HEK293 (cell line): Measurements from ENCODE around the gene SPATA1.

ENCODE experiments used
- CTCF ChIA-PET: fragments of 350-600 bp; formaldehyde crosslinking; extraction: SDS; loops from one replicate; lab custom pipeline; 2021; ENCODE audit warnings: antibody characterized with exemption; lab: Yijun Ruan, JAX
- POLR2A ChIA-PET: fragments of 300-600 bp; formaldehyde crosslinking; extraction: SDS; loops from one replicate; lab custom pipeline; 2020; ENCODE audit warnings: antibody characterized with exemption, inconsistent platforms; lab: Yijun Ruan, JAX
- H3K27ac ChIP-seq: fragments of 200-500 bp; sonication (Bioruptor generic); 2 replicates; pipeline ENCODE4 v1.5.1; 2014; ENCODE audit warnings: low read depth, low read length, control low read depth, inconsistent platforms; ENCODE audit errors: extremely low read depth
- H3K36me3 ChIP-seq, 2 experiments: fragments of 200-500 bp in 1 of 2; sonication (Bioruptor generic) in 1 of 2; 1 replicate in 1 of 2; 2 replicates in 1 of 2; pipeline ENCODE4 v1.5.1; 2014 to 2017; ENCODE audit warnings: inconsistent platforms in 2 of 2, low read length in 2 of 2; ENCODE audit not compliant: control insufficient read depth in 2 of 2, insufficient read depth in 1 of 2
- H3K4me1 ChIP-seq: fragments of 200-500 bp; sonication (Bioruptor generic); 2 replicates; pipeline ENCODE4 v1.5.1; 2014; ENCODE audit warnings: mild to moderate bottlenecking, low read length, inconsistent platforms; ENCODE audit not compliant: control insufficient read depth, insufficient read depth
- H3K4me3 ChIP-seq: 2 replicates; pipeline ENCODE4 v1.5.1; 2011; ENCODE audit warnings: low read depth, mild to moderate bottlenecking, control low read depth, low read length, moderate library complexity
- H3K9me3 ChIP-seq: fragments of 200-500 bp; sonication (Bioruptor generic); 2 replicates; pipeline ENCODE4 v1.5.1; 2014; ENCODE audit warnings: low read depth, low read length, inconsistent platforms; ENCODE audit not compliant: control insufficient read depth, insufficient read depth
- GFI1B ChIP-seq: fragments of 450-650 bp; formaldehyde crosslinking; IDR thresholded peaks from 2 replicates; pipeline ENCODE4 v1.5.1; 2016; ENCODE audit warnings: missing biosample characterization, missing genetic modification characterization
- HIC1 ChIP-seq: fragments of 450-650 bp; formaldehyde crosslinking; IDR thresholded peaks from 2 replicates; pipeline ENCODE4 v1.5.1; 2016; ENCODE audit warnings: missing biosample characterization, missing genetic modification characterization
- HOXA7 ChIP-seq: sonication (generic); formaldehyde crosslinking; IDR thresholded peaks from 2 replicates; pipeline ENCODE4 v1.8.1; 2022; ENCODE audit warnings: missing genetic modification reagents, borderline replicate concordance
- HOXD13 ChIP-seq: sonication (generic); formaldehyde crosslinking; IDR thresholded peaks from 2 replicates; pipeline ENCODE4 v1.8.0; 2022; ENCODE audit warnings: missing genetic modification reagents, borderline replicate concordance
- KLF1 ChIP-seq: fragments of 450-650 bp; formaldehyde crosslinking; IDR thresholded peaks from 2 replicates; pipeline ENCODE4 v1.5.1; 2016; ENCODE audit warnings: missing biosample characterization, missing genetic modification characterization
- RBAK ChIP-seq: fragments of 450-650 bp; formaldehyde crosslinking; IDR thresholded peaks from 2 replicates; pipeline ENCODE4 v1.5.1; 2016; ENCODE audit warnings: missing biosample characterization, missing genetic modification characterization
- SCRT1 ChIP-seq: fragments of 450-650 bp; formaldehyde crosslinking; IDR thresholded peaks from 2 replicates; pipeline ENCODE4 v1.5.1; 2016; ENCODE audit warnings: missing biosample characterization, missing genetic modification characterization, borderline replicate concordance
- SP7 ChIP-seq: fragments of 450-650 bp; formaldehyde crosslinking; IDR thresholded peaks from 2 replicates; pipeline ENCODE4 v1.5.1; 2016; ENCODE audit warnings: missing biosample characterization, missing genetic modification characterization
- TRIM28 ChIP-seq: IDR thresholded peaks from 2 replicates; pipeline ENCODE4 v1.6.1; 2011; ENCODE audit warnings: low read length, control low read depth, borderline replicate concordance
- YY2 ChIP-seq: fragments of 450-650 bp; formaldehyde crosslinking; IDR thresholded peaks from 2 replicates; pipeline ENCODE4 v1.5.1; 2016; ENCODE audit warnings: missing biosample characterization, missing genetic modification characterization
- ZBTB17 ChIP-seq: fragments of 450-650 bp; formaldehyde crosslinking; IDR thresholded peaks from 2 replicates; pipeline ENCODE4 v1.5.1; 2016; ENCODE audit warnings: missing biosample characterization, missing genetic modification characterization
- ZFHX2 ChIP-seq: fragments of 450-650 bp; formaldehyde crosslinking; conservative IDR thresholded peaks from 2 replicates; pipeline ENCODE4 v1.5.1; 2016; ENCODE audit warnings: missing biosample characterization, missing genetic modification characterization
- ZFP3 ChIP-seq: fragments of 450-650 bp; formaldehyde crosslinking; IDR thresholded peaks from 2 replicates; pipeline ENCODE4 v1.5.1; 2016; ENCODE audit warnings: low read depth, missing biosample characterization, missing genetic modification characterization
- ZNF155 ChIP-seq: fragments of 450-650 bp; formaldehyde crosslinking; IDR thresholded peaks from 2 replicates; pipeline ENCODE4 v1.5.1; 2016; ENCODE audit warnings: missing biosample characterization, missing genetic modification characterization
- ZNF184 ChIP-seq: fragments of 450-650 bp; IDR thresholded peaks from 2 replicates; pipeline ENCODE4 v1.5.1; 2018; ENCODE audit warnings: missing biosample characterization, mild to moderate bottlenecking, missing genetic modification characterization
- ZNF2 ChIP-seq: fragments of 450-650 bp; formaldehyde crosslinking; IDR thresholded peaks from 2 replicates; pipeline ENCODE4 v1.5.1; 2016; ENCODE audit warnings: missing biosample characterization, missing genetic modification characterization
- ZNF26 ChIP-seq: fragments of 450-650 bp; formaldehyde crosslinking; IDR thresholded peaks from 2 replicates; pipeline ENCODE4 v1.5.1; 2016; ENCODE audit warnings: missing biosample characterization, missing genetic modification characterization
- ZNF274 ChIP-seq, 2 experiments: fragments of 200-500 bp in 1 of 2; fragments of 450-650 bp in 1 of 2; sonication (Bioruptor generic) in 1 of 2; formaldehyde crosslinking in 1 of 2; IDR thresholded peaks; 2 replicates each; pipeline versions ENCODE4 v1.5.1 to v1.6.1; 2014 to 2016; ENCODE audit warnings: borderline replicate concordance in 1 of 2, inconsistent platforms in 1 of 2, low read length in 1 of 2, missing biosample characterization in 1 of 2, missing genetic modification characterization in 1 of 2
- ZNF391 ChIP-seq: fragments of 450-650 bp; formaldehyde crosslinking; IDR thresholded peaks from 2 replicates; pipeline ENCODE4 v1.5.1; 2016; ENCODE audit warnings: low read depth, missing biosample characterization, missing genetic modification characterization, borderline replicate concordance
- ZNF521 ChIP-seq: fragments of 450-650 bp; formaldehyde crosslinking; IDR thresholded peaks from 2 replicates; pipeline ENCODE4 v1.5.1; 2017; ENCODE audit warnings: missing biosample characterization, mild to moderate bottlenecking, missing genetic modification characterization
- ZNF555 ChIP-seq: fragments of 450-650 bp; formaldehyde crosslinking; conservative IDR thresholded peaks from 2 replicates; pipeline ENCODE4 v1.5.1; 2017; ENCODE audit warnings: missing biosample characterization, mild to moderate bottlenecking, missing genetic modification characterization, inconsistent platforms
- ZNF610 ChIP-seq: fragments of 450-650 bp; formaldehyde crosslinking; IDR thresholded peaks from 2 replicates; pipeline ENCODE4 v1.5.1; 2016; ENCODE audit warnings: missing biosample characterization, missing genetic modification characterization, borderline replicate concordance
- ZNF664 ChIP-seq: fragments of 450-650 bp; formaldehyde crosslinking; IDR thresholded peaks from 2 replicates; pipeline ENCODE4 v1.5.1; 2016; ENCODE audit warnings: missing biosample characterization, missing genetic modification characterization
- ZNF785 ChIP-seq: fragments of 450-650 bp; formaldehyde crosslinking; IDR thresholded peaks from 2 replicates; pipeline ENCODE4 v1.5.1; 2016; ENCODE audit warnings: missing biosample characterization, missing genetic modification characterization
- ZSCAN30 ChIP-seq: fragments of 450-650 bp; IDR thresholded peaks from 2 replicates; pipeline ENCODE4 v1.5.1; 2018; ENCODE audit warnings: missing biosample characterization, mild to moderate bottlenecking, missing genetic modification characterization, moderate library complexity

SPATA1 gene

GRCh38 chr1:84603941-84604830, 98.0 kb downstream of the SPATA1 start (continued):
- TF ChIP-seq ZFHX2 (no peak), ZNF610 (tag by site-specific recombination) (0 out of 2 replicates have a peak, but pooled peaks have one; percentile 11), ZNF26 (tag by site-specific recombination) (no peak), HOXD13 (CRISPR knock-in tag) (no peak), ZNF785 (tag by site-specific recombination) (no peak), GFI1B (no peak), KLF1 (tag by site-specific recombination) (no peak), HIC1 (tag by site-specific recombination) (no peak), ZNF664 (tag by site-specific recombination) (no peak), ZNF391 (tag by site-specific recombination) (peak; percentile 64; the same call in 1 of the 2 replicates), ZSCAN30 (peak; percentile 82), ZNF274 (IDR thresholded peaks at IDR 0.05; ENCODE audit: low read length) (no peak), ZNF274 (tag by site-specific recombination; IDR thresholded peaks at IDR 0.05; ENCODE audit: borderline replicate concordance) (no peak), ZFP3 (tag by site-specific recombination) (no peak), ZNF521 (tag by site-specific recombination) (no peak), ZNF2 (peak; percentile 63; the same call in 1 of the 2 replicates), ZBTB17 (peak; percentile 55), SP7 (tag by site-specific recombination) (no peak), ZNF155 (tag by site-specific recombination) (no peak), ZNF555 (tag by site-specific recombination) (no peak), YY2 (no peak), SCRT1 (tag by site-specific recombination) (no peak), RBAK (tag by site-specific recombination) (no peak), HOXA7 (CRISPR knock-in tag) (no peak)

GRCh38 chr1:84605157-84605556, 99.0 kb downstream of the SPATA1 start:
- Histone ChIP-seq H3K4me1 (no peaks in the 10 kb centered on the region), H3K27ac (no peak overlapping the region), H3K36me3 (no peaks in the 10 kb centered on the region), H3K4me3 (no peak overlapping the region), H3K9me3 (no peaks in the 10 kb centered on the region)
- ChIA-PET CTCF (interaction anchor here (0.7 to 1.2 kb wide), 2 partner anchors 13 to 154 kb away, joined by 3 read pairs; no protein-coding TSS in a partner anchor), POLR2A (no interaction called here)
- TF ChIP-seq ZNF184 (tag by site-specific recombination) (no peak), TRIM28 (peak; percentile 100; the same call in 1 of the 2 replicates)
